ENCODE results near the gene SHROOM4.
A peak's percentile ranks its signal among the peaks of the same experiment; 100 is the strongest.

Gene SHROOM4

DNA sequence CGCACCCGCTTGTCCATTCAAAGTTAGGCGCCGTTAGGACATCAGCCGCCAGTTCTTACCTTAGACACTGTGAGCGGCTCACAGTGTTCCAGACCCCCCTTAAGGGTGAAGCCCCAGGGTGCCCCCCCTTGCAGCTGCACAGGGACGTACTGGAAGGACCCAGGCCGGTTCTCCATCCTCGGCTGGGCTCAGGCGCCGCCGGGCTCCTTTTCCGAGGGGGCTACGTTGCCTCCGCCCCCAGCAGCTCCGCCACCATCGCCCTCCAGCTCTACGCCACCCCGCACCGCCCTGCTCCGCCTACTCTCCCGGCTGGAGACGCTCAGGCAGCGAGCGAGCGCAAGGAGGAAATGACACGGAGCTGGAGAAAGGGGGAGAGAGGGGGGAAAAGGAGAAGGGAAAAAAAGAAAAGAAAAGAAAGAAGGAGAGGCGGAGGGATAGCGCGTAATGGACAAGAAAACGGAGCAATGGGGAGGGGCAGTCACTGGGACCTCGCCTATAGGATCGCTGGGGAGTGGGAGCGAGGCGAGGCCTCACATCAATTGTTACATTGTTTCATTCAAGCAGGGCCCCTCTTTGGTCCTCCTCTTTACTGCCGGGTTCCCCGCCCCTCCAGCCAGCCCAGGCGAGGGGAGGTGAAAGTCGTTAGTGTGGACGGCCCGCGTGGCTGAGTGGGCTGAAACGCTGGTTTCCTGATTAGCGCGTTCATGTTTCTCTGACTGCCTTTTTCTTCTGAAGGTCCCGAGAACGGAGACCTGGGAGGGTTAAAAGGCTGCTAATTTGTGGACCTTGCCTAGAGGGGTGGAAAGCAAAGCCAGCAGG lies at the start of gene SHROOM4:
TSS of gene SHROOM4 (minus strand) at position 352 of the 819 bp plus-strand sequence. CDS start at position 176, 176 bp downstream.
- Mint-ChIP-seq H3K36me3 (no peaks in the 10 kb centered on the region), H3K4me1 (no peaks in the 10 kb centered on the region), H3K4me3 (peak within 1 kb of the TSS; percentile 23), H3K27me3 (peaks cover 24% of the 10 kb centered on the region), H3K27ac (no peak within 1 kb of the TSS), H3K9me3 (no peaks in the 10 kb centered on the region)

DNA sequence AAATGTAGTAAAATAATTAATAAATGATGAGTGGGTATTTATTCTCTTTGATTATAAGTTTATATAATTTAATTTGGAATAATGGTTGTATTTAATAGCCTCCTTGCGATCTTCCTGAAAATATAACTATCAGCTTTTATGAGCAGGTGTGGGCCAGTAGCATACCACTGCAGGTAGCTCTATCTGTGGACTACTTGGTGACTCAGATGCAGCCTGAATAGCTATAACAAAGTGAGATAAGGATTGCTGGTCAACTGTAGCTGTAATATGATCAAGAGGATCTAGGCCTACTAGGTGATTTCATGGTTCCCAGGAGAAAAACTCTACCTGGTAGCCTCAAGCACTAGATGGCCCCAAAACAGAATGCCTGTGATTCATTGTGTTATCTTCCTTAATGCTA lies 49.5 kb upstream of the SHROOM4 start:
- H3K27me3 Mint-ChIP-seq, result peaks cover 11% of the 10 kb centered on the region
- no peak overlapping the region for H3K27ac Mint-ChIP-seq
- no peak overlapping the region for H3K4me3 Mint-ChIP-seq

GRCh38 chrX:50860518-50860917 lies 46.5 kb upstream of the SHROOM4 start:
- no peaks in the 10 kb centered on the region for H3K9me3 Mint-ChIP-seq
- H3K4me1 Mint-ChIP-seq, result no peaks in the 10 kb centered on the region
- no peak overlapping the region for H3K27ac Mint-ChIP-seq
- H3K36me3 Mint-ChIP-seq, result no peaks in the 10 kb centered on the region
- no peak overlapping the region for H3K4me3 Mint-ChIP-seq
- H3K27me3 Mint-ChIP-seq, result peaks cover 9% of the 10 kb centered on the region

More for the DNA sequence above, 49.5 kb upstream of the SHROOM4 start:
- Mint-ChIP-seq H3K36me3 (no peaks in the 10 kb centered on the region), H3K9me3 (no peaks in the 10 kb centered on the region), H3K4me1 (no peaks in the 10 kb centered on the region)

DNA sequence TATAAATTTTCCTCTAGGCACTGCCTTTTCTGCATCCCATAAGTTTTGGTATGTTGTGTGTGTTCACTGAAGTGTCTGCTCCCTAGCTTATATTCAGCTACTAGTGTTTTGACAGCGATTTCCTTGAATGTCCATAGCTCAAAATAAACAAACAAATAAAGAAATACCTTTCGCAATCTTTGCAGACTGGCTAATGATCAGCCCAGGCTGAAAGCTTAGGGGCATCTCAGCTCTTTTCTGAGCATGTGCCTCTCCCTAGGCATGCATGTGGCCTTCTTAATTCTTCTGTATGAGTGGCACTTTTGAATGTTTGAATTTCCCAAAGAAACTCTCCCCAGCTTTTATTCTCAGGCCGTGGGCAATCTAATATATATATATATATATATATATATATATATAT lies 44.6 kb upstream of the SHROOM4 start:
- Mint-ChIP-seq H3K27ac (no peak overlapping the region), H3K36me3 (no peaks in the 10 kb centered on the region), H3K4me3 (no peak overlapping the region), H3K4me1 (no peaks in the 10 kb centered on the region), H3K9me3 (no peaks in the 10 kb centered on the region), H3K27me3 (peaks cover 2% of the 10 kb centered on the region)

GRCh38 chrX:50853399-50853798 lies 39.4 kb upstream of the SHROOM4 start:
- Mint-ChIP-seq H3K27me3 (no peaks in the 10 kb centered on the region), H3K27ac (no peak overlapping the region), H3K4me3 (no peak overlapping the region), H3K4me1 (no peaks in the 10 kb centered on the region), H3K9me3 (no peaks in the 10 kb centered on the region), H3K36me3 (no peaks in the 10 kb centered on the region)

GRCh38 chrX:50852524-50852923 lies 38.5 kb upstream of the SHROOM4 start:
- no peaks in the 10 kb centered on the region for H3K27me3 Mint-ChIP-seq
- no peaks in the 10 kb centered on the region for H3K4me1 Mint-ChIP-seq
- H3K4me3 Mint-ChIP-seq, result no peak overlapping the region
- no peak overlapping the region for H3K27ac Mint-ChIP-seq
- no peaks in the 10 kb centered on the region for H3K9me3 Mint-ChIP-seq
- no peaks in the 10 kb centered on the region for H3K36me3 Mint-ChIP-seq

DNA sequence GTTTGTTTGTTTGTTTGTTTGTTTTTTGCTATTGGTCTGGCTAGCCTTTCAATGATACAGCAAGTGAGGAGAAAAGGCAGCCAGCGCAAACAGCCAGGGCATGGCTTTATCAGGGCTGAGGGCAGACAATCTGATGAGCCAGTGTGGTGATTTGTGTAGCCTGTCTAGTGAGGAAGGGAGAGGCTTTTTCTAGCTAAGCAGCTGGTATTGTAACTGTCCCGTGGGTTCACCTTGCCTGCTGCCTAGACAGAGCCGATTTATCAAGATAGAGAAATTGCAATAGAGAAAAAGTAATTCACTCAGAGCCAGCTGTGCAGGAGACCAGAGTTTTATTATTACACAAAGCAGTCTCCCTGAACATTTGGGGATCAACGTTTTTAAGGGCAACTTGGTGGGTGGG lies 28.2 kb upstream of the SHROOM4 start:
- no peaks in the 10 kb centered on the region for H3K9me3 Mint-ChIP-seq
- no peaks in the 10 kb centered on the region for H3K36me3 Mint-ChIP-seq
- H3K27me3 Mint-ChIP-seq, result peaks cover 2% of the 10 kb centered on the region
- H3K4me1 Mint-ChIP-seq, result no peaks in the 10 kb centered on the region
- H3K27ac Mint-ChIP-seq, result no peak overlapping the region
- no peak overlapping the region for H3K4me3 Mint-ChIP-seq

GRCh38 chrX:50839730-50840129 lies 25.7 kb upstream of the SHROOM4 start:
- Mint-ChIP-seq H3K27me3 (peaks cover 2% of the 10 kb centered on the region), H3K4me1 (no peaks in the 10 kb centered on the region)

DNA sequence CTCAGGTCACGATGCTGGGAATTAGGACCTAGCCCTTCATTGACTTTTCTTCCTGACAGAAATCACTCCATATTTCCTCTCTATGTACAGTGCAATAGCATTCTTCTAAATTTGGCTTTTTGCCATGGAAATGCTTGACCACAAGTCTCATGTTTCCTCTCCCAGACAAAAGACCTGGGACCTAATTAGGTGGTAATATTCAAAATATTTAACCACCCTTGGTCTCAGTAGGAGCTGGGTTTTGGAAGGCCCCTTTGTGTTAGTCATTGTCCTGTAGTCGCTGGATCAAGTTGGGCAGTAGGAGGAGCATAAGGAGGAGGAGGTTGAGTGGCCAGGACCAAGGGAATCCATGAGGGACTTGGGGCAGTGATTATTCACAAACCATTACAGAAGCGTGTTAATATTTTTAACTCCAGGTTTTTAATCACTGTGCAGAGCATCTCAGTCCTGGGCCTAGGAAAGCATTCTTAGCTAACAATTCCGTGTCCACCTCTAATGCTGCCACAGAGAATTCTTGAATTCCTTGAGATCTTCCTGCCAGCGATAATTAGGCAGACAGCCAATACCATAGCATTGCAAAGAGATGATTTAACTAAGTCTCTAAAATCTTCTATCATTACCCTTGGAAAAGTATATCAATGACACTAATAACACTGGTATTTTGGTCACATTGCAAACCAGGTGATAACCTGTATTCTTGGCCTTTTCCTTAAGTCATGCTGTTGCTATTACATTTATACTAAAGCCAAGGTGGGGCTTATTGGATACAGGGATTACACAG lies 25.0 kb upstream of the SHROOM4 start:
- H3K9me3 Mint-ChIP-seq, result no peaks in the 10 kb centered on the region
- H3K4me1 Mint-ChIP-seq, result no peaks in the 10 kb centered on the region
- no peaks in the 10 kb centered on the region for H3K36me3 Mint-ChIP-seq
- no peak overlapping the region for H3K27ac Mint-ChIP-seq
- peaks cover 2% of the 10 kb centered on the region for H3K27me3 Mint-ChIP-seq
- H3K4me3 Mint-ChIP-seq, result no peak overlapping the region

More at GRCh38 chrX:50839730-50840129, 25.7 kb upstream of the SHROOM4 start:
- H3K4me3 Mint-ChIP-seq, result no peak overlapping the region
- no peaks in the 10 kb centered on the region for H3K36me3 Mint-ChIP-seq
- no peaks in the 10 kb centered on the region for H3K9me3 Mint-ChIP-seq
- H3K27ac Mint-ChIP-seq, result no peak overlapping the region

DNA sequence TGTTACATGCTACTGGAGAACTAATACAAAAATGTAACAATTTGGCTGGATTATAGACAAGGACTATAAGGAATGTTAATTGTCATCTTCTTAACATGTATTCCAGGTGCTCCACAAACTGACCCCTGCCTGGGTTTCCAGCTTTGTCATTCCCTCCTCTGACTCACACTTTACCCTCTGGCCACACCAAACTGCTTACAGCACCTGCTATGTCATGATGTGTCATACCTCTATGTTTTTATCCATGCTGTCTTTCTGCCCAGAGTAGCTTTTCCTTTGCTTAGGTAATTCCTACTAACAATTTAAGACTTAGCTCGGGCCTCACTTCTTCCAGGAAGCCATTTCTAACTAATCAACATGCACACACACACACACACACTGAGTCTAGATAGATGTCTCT lies 14.0 kb upstream of the SHROOM4 start:
- Mint-ChIP-seq H3K36me3 (no peaks in the 10 kb centered on the region), H3K9me3 (no peaks in the 10 kb centered on the region), H3K27me3 (peaks cover 2% of the 10 kb centered on the region), H3K4me3 (no peak overlapping the region), H3K27ac (no peak overlapping the region), H3K4me1 (no peaks in the 10 kb centered on the region)

GRCh38 chrX:50825825-50826224 lies 11.8 kb upstream of the SHROOM4 start:
- no peak overlapping the region for H3K27ac Mint-ChIP-seq
- H3K4me1 Mint-ChIP-seq, result no peaks in the 10 kb centered on the region
- H3K4me3 Mint-ChIP-seq, result no peak overlapping the region
- no peaks in the 10 kb centered on the region for H3K36me3 Mint-ChIP-seq
- H3K9me3 Mint-ChIP-seq, result no peaks in the 10 kb centered on the region
- peaks cover 2% of the 10 kb centered on the region for H3K27me3 Mint-ChIP-seq

DNA sequence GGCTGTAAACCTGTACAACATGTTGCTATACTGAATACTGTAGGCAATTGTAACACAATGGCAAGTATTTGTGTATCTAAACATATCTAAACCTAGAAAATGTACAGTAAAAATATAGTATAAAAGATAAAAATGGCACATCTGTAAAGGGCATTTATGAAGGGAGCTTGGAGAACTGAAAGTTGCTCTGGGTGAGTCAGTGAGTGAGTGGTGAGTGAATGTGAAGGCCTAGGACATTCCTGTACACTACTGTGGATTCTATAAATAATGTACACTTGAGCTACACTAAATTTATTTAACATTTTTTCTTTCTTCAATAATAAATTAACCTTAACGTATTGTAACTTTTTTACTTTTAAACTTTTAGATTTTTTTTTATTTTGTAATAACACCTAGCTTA lies 5.0 kb upstream of the SHROOM4 start:
- Mint-ChIP-seq H3K9me3 (no peaks in the 10 kb centered on the region), H3K4me1 (no peaks in the 10 kb centered on the region), H3K27me3 (peaks cover 9% of the 10 kb centered on the region), H3K27ac (no peak overlapping the region), H3K36me3 (no peaks in the 10 kb centered on the region), H3K4me3 (no peak overlapping the region)

- H3K4me3 Mint-ChIP-seq, result no peak overlapping the region
- no peak overlapping the region for H3K27ac Mint-ChIP-seq
- no peaks in the 10 kb centered on the region for H3K4me1 Mint-ChIP-seq
- H3K9me3 Mint-ChIP-seq, result no peaks in the 10 kb centered on the region
- H3K27me3 Mint-ChIP-seq, result peaks cover 22% of the 10 kb centered on the region
- no peaks in the 10 kb centered on the region for H3K36me3 Mint-ChIP-seq
These were observed 1.1 kb upstream of the SHROOM4 start for GRCh38 chrX:50815120-50815519.

GRCh38 chrX:50814701-50815100 lies 707 bp upstream of the SHROOM4 start:
- no peaks in the 10 kb centered on the region for H3K36me3 Mint-ChIP-seq
- no peak overlapping the region for H3K4me3 Mint-ChIP-seq
- H3K27me3 Mint-ChIP-seq, result peaks cover 23% of the 10 kb centered on the region
- H3K27ac Mint-ChIP-seq, result no peak overlapping the region
- no peaks in the 10 kb centered on the region for H3K4me1 Mint-ChIP-seq
- H3K9me3 Mint-ChIP-seq, result no peaks in the 10 kb centered on the region

GRCh38 chrX:50812995-50813842 lies 775 bp downstream of the SHROOM4 start:
- peaks cover 24% of the 10 kb centered on the region for H3K27me3 Mint-ChIP-seq
- no peak overlapping the region for H3K4me3 Mint-ChIP-seq

More at GRCh38 chrX:50812995-50813842, 775 bp downstream of the SHROOM4 start:
- no peaks in the 10 kb centered on the region for H3K9me3 Mint-ChIP-seq
- H3K36me3 Mint-ChIP-seq, result no peaks in the 10 kb centered on the region
- no peaks in the 10 kb centered on the region for H3K4me1 Mint-ChIP-seq
- no peak overlapping the region for H3K27ac Mint-ChIP-seq
